Type B pancreatic cell (in vitro differentiated cells): ENCODE data around the gene MICAL2. TPM values are rescaled to one million over a fixed set of nuclear protein-coding genes. Genes with fewer than 3 reads are reported as not detected.

Experiments
- DNase-seq: peaks from one replicate; pipeline ENCODE4 v3.0.0; 2021; ENCODE audit warnings: mixed read lengths; ENCODE audit not compliant: unreplicated experiment; ENCODE audit errors: extremely low spot score
- H3K27ac Mint-ChIP-seq: 2 replicates; pipeline ENCODE4 v1.8.0; 2021; ENCODE audit warnings: mild to moderate bottlenecking, mixed read lengths
- H3K27me3 Mint-ChIP-seq: 2 replicates; pipeline ENCODE4 v1.8.0; 2021; ENCODE audit warnings: mixed read lengths
- H3K36me3 Mint-ChIP-seq: 2 replicates; pipeline ENCODE4 v1.8.0; 2021; ENCODE audit warnings: mixed read lengths
- H3K4me1 Mint-ChIP-seq: one replicate; pipeline ENCODE4 v1.8.0; 2021; ENCODE audit warnings: mixed read lengths; ENCODE audit not compliant: unreplicated experiment
- H3K4me3 Mint-ChIP-seq: 2 replicates; pipeline ENCODE4 v1.8.0; 2021; ENCODE audit warnings: mild to moderate bottlenecking, mixed read lengths
- H3K9me3 Mint-ChIP-seq: 2 replicates; pipeline ENCODE4 v1.8.0; 2021; ENCODE audit warnings: mixed read lengths
- total RNA-seq: library from RNA; stranded (reverse); gene quantifications from 2 replicates; pipeline ENCODE4 v1.2.1, GENCODE V29; 2021; ENCODE audit warnings: low replicate concordance
- TF ChIP-seq, protein P1 (sequence below): fragments of 200-600 bp; sonication (generic); conservative IDR thresholded peaks from 2 replicates; pipeline ENCODE4 v1.5.0; 2021; ENCODE audit warnings: antibody characterized with exemption, mild to moderate bottlenecking

MICAL2 gene
- total RNA-seq, 1 donor from 2014 or later = 38.0 TPM

DNA sequence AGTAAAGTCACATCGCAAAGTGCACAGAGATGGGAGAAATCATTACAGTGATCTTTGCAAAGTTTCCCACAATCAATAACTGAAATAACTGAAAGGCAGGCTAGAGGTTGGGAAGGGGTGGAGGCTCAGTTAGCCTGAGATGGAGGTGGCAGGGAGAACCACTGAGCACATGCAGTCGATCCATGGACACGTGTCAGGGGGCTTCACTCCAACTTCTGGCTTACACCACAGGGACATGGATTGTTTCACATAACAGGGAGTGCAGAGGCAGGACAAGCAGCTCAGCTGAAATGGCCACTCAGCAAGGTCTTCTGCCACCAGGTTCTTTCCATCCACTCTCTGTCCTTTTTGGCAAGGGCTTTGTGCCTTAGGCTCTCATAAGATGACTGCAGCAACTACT, 35.1 kb upstream of the MICAL2 start:
- DNase-seq = no peak
- no peak overlapping the region for H3K27ac Mint-ChIP-seq
- H3K4me3 Mint-ChIP-seq = no peak overlapping the region
- TF ChIP-seq, protein P1, sequence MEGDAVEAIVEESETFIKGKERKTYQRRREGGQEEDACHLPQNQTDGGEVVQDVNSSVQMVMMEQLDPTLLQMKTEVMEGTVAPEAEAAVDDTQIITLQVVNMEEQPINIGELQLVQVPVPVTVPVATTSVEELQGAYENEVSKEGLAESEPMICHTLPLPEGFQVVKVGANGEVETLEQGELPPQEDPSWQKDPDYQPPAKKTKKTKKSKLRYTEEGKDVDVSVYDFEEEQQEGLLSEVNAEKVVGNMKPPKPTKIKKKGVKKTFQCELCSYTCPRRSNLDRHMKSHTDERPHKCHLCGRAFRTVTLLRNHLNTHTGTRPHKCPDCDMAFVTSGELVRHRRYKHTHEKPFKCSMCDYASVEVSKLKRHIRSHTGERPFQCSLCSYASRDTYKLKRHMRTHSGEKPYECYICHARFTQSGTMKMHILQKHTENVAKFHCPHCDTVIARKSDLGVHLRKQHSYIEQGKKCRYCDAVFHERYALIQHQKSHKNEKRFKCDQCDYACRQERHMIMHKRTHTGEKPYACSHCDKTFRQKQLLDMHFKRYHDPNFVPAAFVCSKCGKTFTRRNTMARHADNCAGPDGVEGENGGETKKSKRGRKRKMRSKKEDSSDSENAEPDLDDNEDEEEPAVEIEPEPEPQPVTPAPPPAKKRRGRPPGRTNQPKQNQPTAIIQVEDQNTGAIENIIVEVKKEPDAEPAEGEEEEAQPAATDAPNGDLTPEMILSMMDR = no peak
- no peaks in the 10 kb centered on the region for H3K36me3 Mint-ChIP-seq
- peaks cover 23% of the 10 kb centered on the region for H3K4me1 Mint-ChIP-seq
- peaks cover 6% of the 10 kb centered on the region for H3K9me3 Mint-ChIP-seq
- no peaks in the 10 kb centered on the region for H3K27me3 Mint-ChIP-seq

DNA sequence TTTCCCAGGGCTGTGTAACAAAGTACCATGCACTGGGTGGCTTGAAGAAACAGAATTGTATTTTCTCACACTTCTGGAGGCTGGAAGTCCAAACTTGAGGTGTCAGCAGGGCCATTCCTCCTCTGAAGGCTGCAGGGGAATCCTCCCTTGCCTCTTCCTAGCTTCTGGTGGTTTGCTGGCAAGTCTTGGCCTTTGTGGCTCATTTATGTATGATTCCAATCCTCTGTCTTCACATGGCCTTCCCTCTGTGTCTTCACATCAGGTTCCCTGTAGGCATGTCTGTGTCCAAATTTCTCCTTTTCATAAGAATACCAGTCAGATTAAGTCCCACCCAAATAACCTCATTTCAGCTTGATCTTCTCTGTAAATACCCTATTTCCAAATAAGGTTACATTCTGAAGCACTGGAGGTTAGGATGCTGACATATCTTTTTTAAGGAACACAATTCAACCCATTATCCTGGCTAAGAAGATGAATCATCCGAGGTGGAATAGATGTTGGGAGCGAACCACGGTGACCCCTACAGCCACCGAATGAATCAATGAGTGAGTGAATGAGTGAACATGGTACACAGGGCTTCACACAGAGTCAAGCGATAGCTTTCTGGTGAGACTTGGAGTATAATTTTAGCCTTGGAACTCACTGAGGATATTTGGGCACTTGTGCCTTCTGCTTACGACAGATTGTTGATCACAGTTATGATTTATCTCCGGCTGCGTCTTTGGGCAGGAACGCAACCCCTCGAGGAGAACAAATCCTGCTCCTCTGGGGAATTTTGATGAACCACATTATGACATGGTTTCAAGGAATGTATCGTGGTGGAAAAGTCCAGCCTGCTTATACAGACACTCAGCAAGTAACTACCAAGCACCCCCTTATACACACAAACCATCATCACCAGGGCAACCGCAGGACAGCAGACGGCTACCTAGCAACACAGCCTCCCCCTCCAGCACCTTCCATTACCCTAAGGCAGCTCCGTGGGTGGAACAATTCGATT, 34.3 kb upstream of the MICAL2 start:
- Mint-ChIP-seq H3K27me3 (no peaks in the 10 kb centered on the region), H3K36me3 (no peaks in the 10 kb centered on the region), H3K4me1 (peaks cover 25% of the 10 kb centered on the region), H3K27ac (peak overlapping the region; percentile 8), H3K9me3 (peaks cover 8% of the 10 kb centered on the region), H3K4me3 (no peak overlapping the region)
- DNase-seq = no peak
- TF ChIP-seq, protein P1 = no peak

DNA sequence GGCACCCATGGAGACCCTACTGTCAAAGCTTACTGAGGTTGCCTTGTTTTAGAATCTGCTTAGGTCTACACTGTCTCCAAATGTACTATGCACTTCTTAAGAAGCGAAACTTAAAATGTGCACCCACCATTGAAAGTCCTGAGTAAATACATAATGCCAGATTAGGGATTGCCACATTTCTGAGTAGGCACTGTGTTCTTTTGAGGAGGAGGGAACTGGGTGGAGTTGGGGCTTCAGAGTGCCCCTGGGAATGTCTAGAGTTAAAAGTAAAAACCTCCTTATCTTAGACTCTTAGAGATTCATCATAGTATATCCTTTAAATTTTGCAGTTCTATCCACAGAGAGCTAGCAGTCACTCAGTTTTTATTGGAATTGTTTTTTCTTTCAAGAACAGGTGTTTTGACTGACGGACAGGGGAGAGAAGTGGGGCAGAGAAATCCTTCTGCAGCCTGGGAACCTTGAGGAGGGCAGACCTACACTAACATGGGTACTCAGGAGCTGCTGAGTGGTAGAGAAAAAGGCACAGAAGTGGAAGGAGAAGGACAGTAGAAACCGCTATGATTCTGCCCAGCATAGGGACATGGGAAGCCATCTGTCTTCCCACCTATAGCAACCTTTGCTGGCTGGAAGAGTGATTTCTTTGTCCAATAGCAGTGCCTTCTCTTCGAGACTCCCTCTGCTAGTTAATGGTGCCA, 33.4 kb upstream of the MICAL2 start:
- Mint-ChIP-seq H3K9me3 (peaks cover 4% of the 10 kb centered on the region), H3K36me3 (no peaks in the 10 kb centered on the region), H3K4me1 (peaks cover 21% of the 10 kb centered on the region), H3K27me3 (no peaks in the 10 kb centered on the region), H3K27ac (peak overlapping the region; percentile 8), H3K4me3 (no peak overlapping the region)
- TF ChIP-seq, protein P1 = no peak
- DNase-seq = no peak

DNA sequence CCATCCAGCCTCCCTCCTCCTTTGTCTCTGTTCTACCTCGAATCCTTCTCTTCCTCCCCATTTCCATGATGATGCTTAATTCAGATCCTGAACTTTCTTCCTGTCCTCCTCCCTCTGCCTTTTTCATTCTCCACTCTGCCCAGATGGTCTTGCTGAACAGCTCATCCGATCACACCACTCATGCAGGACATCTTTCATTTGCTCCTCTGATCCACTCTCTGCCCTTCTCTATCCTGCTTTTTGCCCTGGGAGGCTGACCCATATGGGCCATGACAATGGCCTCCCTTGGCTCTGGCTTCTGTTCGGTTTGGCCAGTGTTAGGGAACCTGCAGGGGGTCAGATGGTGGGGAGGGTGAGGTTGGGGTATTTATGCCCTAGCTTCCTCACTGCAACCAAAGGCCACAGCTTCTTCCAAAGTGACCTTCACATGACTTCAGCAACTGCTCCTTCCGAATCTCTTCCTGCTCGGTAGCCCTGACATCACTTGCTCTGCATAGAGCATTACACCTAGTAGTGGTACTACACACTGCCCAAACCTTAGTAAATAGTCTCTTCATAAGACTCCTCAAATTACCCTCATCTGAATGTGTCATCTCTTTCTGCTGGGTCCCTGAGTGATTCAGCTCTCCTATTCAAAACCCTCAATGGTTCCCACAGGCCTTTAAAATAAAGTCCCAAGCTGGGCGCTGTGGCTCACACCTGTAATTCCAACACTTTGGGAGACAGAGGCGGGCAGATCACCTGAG, 32.7 kb upstream of the MICAL2 start:
- H3K27ac Mint-ChIP-seq = no peak overlapping the region
- no peak for DNase-seq
- no peaks in the 10 kb centered on the region for H3K36me3 Mint-ChIP-seq
- peaks cover 4% of the 10 kb centered on the region for H3K9me3 Mint-ChIP-seq
- H3K27me3 Mint-ChIP-seq = no peaks in the 10 kb centered on the region
- H3K4me3 Mint-ChIP-seq = no peak overlapping the region
- TF ChIP-seq, protein P1 = no peak
- peaks cover 21% of the 10 kb centered on the region for H3K4me1 Mint-ChIP-seq

DNA sequence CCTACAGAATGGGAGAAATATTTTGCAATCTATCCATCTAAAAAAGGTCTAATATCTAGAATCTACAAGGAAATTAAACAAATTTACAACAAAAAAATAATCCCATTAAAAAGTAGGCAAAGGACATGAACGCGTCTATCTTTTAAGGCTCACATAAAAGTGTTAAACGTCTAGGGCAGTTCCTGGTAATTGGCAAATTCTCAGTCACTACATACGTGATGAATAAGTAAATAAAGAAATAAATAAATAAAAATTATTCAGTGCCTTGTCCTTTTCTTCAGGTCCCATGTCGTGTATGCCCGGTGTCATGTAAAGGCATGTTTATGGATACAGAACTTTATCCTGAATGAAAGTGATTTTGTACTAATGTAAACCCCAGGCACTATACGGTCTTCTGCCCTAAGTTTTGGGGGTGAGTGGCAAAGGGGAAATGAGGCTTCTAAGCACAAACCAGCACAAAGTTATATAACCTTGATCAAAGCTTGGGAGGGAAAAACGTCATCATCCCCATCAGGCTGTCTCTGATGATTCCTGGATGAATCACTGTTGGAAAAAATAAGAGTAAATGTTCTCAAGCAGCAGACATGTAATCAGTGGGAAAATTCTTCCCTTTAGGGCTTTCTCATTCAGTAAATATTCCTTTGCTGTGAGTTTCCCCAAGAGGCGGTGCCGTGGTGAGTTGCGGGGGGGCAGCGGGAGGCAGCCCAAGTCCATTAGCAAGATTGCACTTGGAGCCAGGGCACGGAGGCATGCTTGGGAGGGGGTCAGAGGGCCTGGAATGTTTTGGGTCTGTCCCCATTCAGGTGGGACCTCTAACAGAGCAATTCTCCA, 30.4 kb upstream of the MICAL2 start:
- Mint-ChIP-seq H3K27me3 (no peaks in the 10 kb centered on the region), H3K9me3 (peaks cover 4% of the 10 kb centered on the region), H3K27ac (no peak overlapping the region), H3K4me1 (peaks cover 21% of the 10 kb centered on the region), H3K36me3 (no peaks in the 10 kb centered on the region), H3K4me3 (no peak overlapping the region)
- TF ChIP-seq, protein P1 = no peak
- no peak for DNase-seq
